NB4 (cell line): ENCODE measurements around the gene MS4A15.

ENCODE experiments used
- CTCF ChIP-seq: IDR thresholded peaks from one replicate; pipeline ENCODE4 v1.5.1; 2012; ENCODE audit warnings: low read depth, low read length
- POLR2A ChIP-seq: IDR thresholded peaks from 2 replicates; pipeline ENCODE4 v1.6.1; 2011; ENCODE audit warnings: mild to moderate bottlenecking; ENCODE audit not compliant: insufficient read length; ENCODE audit errors: extremely low read depth

- TF ChIP-seq CTCF (no peak), POLR2A (no peak)
Observed at GRCh38 chr11:60813324-60813723, 56.7 kb downstream of the MS4A15 start.
